Activated naive CD8-positive, alpha-beta T cell treated with anti-CD3 and anti-CD28 coated beads, Interleukin-2, amount 50 U/mL, for 24 hours (primary cell): ENCODE results near the gene CLDN17.

Experiments
- ATAC-seq: fragments of 150-1000 bp; cut with Tn5 transposase; one replicate; pipeline ENCODE4 v1.10.0; 2021
- DNase-seq: peaks from one replicate; pipeline ENCODE4 v3.0.0; 2021
- H3K27ac Mint-ChIP-seq: one replicate; pipeline ENCODE4 v1.8.0; 2021; ENCODE audit warnings: mild to moderate bottlenecking, mixed read lengths
- H3K27me3 Mint-ChIP-seq: one replicate; pipeline ENCODE4 v1.8.0; 2021; ENCODE audit warnings: mixed read lengths
- H3K36me3 Mint-ChIP-seq: one replicate; pipeline ENCODE4 v1.8.0; 2021; ENCODE audit warnings: low read depth, mixed read lengths
- H3K4me1 Mint-ChIP-seq: one replicate; pipeline ENCODE4 v1.8.0; 2021; ENCODE audit warnings: mixed read lengths
- H3K4me3 Mint-ChIP-seq: one replicate; pipeline ENCODE4 v1.8.0; 2021; ENCODE audit warnings: mild to moderate bottlenecking, moderate library complexity, mixed read lengths
- H3K9me3 Mint-ChIP-seq: one replicate; pipeline ENCODE4 v1.8.0; 2021; ENCODE audit warnings: mixed read lengths

CLDN17 gene

GRCh38 chr21:30166705-30167104 is at the start of gene CLDN17:
TSS of gene CLDN17 (minus strand) at chr21:30166805. CDS start at chr21:30166617, 188 bp downstream.
- Mint-ChIP-seq H3K27ac (no peak within 1 kb of the TSS), H3K4me1 (no peaks in the 10 kb centered on the region), H3K9me3 (no peaks in the 10 kb centered on the region), H3K4me3 (no peak within 1 kb of the TSS), H3K27me3 (no peaks in the 10 kb centered on the region), H3K36me3 (no peaks in the 10 kb centered on the region)
- ATAC-seq (no peak), DNase-seq (no peak)

DNA sequence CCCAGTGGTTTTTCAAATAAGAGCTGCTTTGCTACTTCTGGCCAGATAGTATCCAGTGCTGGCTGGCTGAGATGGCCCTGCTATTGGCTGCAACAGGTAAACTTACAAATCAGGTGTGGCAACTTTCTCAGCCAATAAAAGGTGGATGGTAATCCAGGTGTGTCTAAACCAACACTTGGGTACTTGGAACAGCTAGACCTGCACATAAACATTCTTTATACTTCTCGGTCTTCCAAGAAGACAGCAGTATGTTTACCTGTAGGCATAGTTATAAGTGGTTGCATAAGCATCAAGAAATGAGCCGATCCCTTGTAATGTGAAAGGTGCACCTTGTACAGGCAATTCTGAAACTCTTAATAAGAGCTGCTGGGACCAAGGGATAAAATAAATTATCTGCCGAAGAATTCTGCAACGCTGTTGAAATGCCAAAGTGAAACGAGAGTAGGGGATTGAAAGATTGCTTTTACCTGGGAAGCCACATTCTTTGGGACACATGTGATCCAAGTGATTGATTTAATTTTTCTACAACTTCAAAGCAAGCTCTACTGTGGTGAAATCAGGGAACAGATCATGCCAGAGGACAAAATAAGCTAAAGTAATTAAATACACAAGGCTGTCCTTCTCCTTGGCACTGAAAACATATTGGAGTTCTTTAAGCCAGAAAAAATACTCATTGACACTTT is 49.6 kb upstream of the CLDN17 start, which contains the start of gene CLDN8:
Gene CLDN8 (minus strand): TSS at position 57 of the 683 bp plus-strand sequence. CDS start 172 bp downstream, outside the sequence.
- no peak for ATAC-seq
- Mint-ChIP-seq H3K36me3 (no peaks in the 10 kb centered on the region), H3K4me3 (no peak within 1 kb of the TSS), H3K4me1 (no peaks in the 10 kb centered on the region), H3K27ac (no peak within 1 kb of the TSS), H3K27me3 (peaks cover 2% of the 10 kb centered on the region), H3K9me3 (no peaks in the 10 kb centered on the region)
- no peak for DNase-seq

DNA sequence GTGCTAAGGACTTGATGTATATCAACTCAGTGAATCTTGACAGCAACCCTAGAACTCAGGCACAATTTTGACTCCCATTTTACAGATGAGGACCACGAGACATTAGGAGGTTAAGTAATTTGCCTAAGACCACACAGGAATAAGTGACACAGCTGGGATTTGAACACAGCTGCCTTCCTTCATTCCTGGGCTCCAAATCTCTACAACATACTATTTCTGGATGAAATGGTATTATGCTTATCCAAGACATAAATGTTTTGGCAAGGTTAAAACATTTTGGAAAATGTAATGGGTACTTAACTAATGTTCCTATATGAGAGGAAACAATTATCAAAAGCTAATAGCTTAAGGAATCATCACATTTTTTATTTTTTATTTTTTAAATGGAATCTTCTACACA is 44.5 kb upstream of the CLDN17 start:
- Mint-ChIP-seq H3K36me3 (no peaks in the 10 kb centered on the region), H3K4me3 (no peak overlapping the region), H3K4me1 (no peaks in the 10 kb centered on the region), H3K9me3 (peaks cover 5% of the 10 kb centered on the region), H3K27ac (no peak overlapping the region), H3K27me3 (no peaks in the 10 kb centered on the region)
- ATAC-seq (no peak), DNase-seq (no peak)

- Mint-ChIP-seq H3K27ac (no peak overlapping the region), H3K4me1 (no peaks in the 10 kb centered on the region), H3K36me3 (no peaks in the 10 kb centered on the region), H3K9me3 (peaks cover 5% of the 10 kb centered on the region), H3K4me3 (no peak overlapping the region), H3K27me3 (no peaks in the 10 kb centered on the region)
- ATAC-seq (no peak), DNase-seq (no peak)
Measured at GRCh38 chr21:30209601-30210000, 43.0 kb upstream of the CLDN17 start.

DNA sequence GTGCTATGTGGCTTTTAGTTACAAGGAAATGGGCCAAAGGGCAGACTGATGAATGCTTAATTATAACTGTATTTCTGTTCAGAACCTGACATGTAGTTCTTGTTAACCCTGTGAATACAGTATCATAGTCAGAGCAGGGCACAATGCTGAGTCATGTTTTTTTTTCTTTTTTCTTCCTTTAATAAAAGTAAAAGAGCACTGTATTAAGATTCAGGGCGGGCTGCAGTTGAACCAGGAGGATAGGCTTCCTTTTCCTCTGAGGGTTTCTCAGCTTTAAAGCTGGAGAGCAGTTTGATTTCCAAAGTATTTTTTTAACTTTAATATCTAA is 40.6 kb upstream of the CLDN17 start:
- H3K4me3 Mint-ChIP-seq = no peak overlapping the region
- no peaks in the 10 kb centered on the region for H3K27me3 Mint-ChIP-seq
- no peak overlapping the region for H3K27ac Mint-ChIP-seq
- no peaks in the 10 kb centered on the region for H3K36me3 Mint-ChIP-seq
- DNase-seq = no peak
- H3K4me1 Mint-ChIP-seq = no peaks in the 10 kb centered on the region
- no peak for ATAC-seq
- H3K9me3 Mint-ChIP-seq = peaks cover 5% of the 10 kb centered on the region

DNA sequence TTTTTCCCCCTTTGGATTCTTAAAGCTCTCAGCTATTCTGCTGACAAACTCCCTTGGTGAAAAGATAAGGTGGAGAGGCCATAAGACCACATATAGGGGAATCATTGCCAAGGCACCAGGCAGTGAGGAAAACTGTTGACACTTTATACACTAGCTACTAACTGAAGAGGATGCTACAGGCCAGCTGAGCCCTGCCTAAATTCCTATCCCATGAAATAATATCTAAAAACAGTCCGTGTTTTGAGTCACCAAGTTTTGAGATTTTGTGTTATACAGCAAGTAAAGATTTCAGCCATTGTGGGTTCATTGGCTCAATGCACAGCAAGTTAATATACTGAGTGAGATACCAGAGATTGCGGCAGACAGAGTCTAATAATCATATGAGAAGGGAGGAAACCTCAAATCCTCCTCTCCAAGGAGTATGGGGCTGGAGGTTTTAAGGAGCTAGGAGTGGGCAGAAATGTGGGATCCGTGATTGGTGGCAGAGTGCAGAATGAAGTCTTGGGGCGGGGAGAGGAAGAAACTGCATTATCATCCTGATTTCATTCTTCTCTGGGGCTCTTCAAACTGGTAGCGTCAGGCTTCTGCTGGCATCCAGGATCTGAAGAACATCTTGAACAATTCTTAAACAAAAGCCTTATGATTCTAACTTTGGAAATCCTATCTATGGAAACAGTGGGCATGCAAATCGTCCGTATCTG is 40.1 kb upstream of the CLDN17 start:
- Mint-ChIP-seq H3K27me3 (no peaks in the 10 kb centered on the region), H3K27ac (no peak overlapping the region), H3K4me3 (no peak overlapping the region), H3K4me1 (no peaks in the 10 kb centered on the region), H3K9me3 (peaks cover 5% of the 10 kb centered on the region), H3K36me3 (no peaks in the 10 kb centered on the region)
- no peak for ATAC-seq
- no peak for DNase-seq

DNA sequence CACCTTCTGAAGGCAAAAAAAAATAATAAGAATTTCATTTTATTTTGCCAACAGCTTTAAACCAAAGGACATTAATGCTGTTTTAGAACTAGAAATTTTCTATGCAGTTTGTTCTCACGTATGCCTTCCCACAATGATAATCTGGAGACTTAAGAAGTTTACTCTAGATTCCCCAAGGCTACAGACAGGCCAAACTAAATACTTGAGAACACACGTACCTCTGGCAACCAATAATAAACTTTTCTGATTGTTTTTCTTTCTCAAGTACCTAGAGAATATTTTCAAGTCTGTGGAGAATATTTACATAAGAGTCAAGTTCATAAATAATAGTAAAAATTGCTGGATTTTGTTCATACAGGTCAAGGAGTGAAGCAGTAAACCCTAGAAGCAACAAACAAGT is 33.4 kb upstream of the CLDN17 start:
- Mint-ChIP-seq H3K4me1 (no peaks in the 10 kb centered on the region), H3K27me3 (no peaks in the 10 kb centered on the region), H3K36me3 (no peaks in the 10 kb centered on the region), H3K4me3 (no peak overlapping the region), H3K27ac (no peak overlapping the region), H3K9me3 (peaks cover 4% of the 10 kb centered on the region)
- DNase-seq (no peak), ATAC-seq (no peak)

DNA sequence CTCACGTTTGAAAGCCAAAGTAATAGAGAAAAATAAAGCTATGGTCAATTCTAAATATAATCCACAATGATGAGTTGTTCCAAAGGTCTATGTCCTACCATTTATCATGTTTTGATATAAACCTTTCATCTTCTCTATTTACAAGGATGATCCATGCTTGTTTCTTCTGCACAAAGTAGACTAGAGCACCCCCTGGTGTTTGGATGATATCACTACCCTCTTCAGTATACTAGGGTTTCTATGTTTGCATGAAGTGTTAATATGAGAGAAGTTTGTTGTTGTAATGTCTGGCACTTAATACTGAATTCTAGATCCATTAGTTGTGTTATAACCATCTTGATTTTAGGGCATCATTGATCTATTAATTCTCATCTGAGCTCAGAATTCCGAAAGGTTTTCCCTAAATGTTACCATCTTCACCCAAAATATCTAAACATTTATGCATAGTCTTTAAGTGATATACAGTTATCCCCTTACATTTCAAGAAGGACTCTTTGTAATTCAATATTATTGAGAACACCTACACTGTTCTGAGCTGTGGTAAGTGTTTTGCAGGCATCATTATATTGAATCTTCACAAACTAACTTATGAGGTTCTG is 28.2 kb upstream of the CLDN17 start:
- H3K4me1 Mint-ChIP-seq = no peaks in the 10 kb centered on the region
- DNase-seq (no peak), ATAC-seq (no peak)
- H3K9me3 Mint-ChIP-seq = no peaks in the 10 kb centered on the region
- H3K27me3 Mint-ChIP-seq = no peaks in the 10 kb centered on the region
- no peak overlapping the region for H3K4me3 Mint-ChIP-seq
- H3K27ac Mint-ChIP-seq = no peak overlapping the region
- no peaks in the 10 kb centered on the region for H3K36me3 Mint-ChIP-seq

- no peak for ATAC-seq
- H3K27me3 Mint-ChIP-seq = no peaks in the 10 kb centered on the region
- no peak overlapping the region for H3K27ac Mint-ChIP-seq
- no peak overlapping the region for H3K4me3 Mint-ChIP-seq
- no peaks in the 10 kb centered on the region for H3K9me3 Mint-ChIP-seq
- DNase-seq = no peak
- H3K4me1 Mint-ChIP-seq = no peaks in the 10 kb centered on the region
- no peaks in the 10 kb centered on the region for H3K36me3 Mint-ChIP-seq
Measured at GRCh38 chr21:30193201-30193600, 26.6 kb upstream of the CLDN17 start.

- H3K27ac Mint-ChIP-seq = no peak overlapping the region
- no peaks in the 10 kb centered on the region for H3K4me1 Mint-ChIP-seq
- DNase-seq (no peak), ATAC-seq (no peak)
- no peak overlapping the region for H3K4me3 Mint-ChIP-seq
- H3K9me3 Mint-ChIP-seq = no peaks in the 10 kb centered on the region
- H3K27me3 Mint-ChIP-seq = no peaks in the 10 kb centered on the region
- no peaks in the 10 kb centered on the region for H3K36me3 Mint-ChIP-seq
Measured at GRCh38 chr21:30190554-30190953, 23.9 kb upstream of the CLDN17 start.

- DNase-seq = no peak
- Mint-ChIP-seq H3K27me3 (no peaks in the 10 kb centered on the region), H3K4me3 (no peak overlapping the region), H3K9me3 (no peaks in the 10 kb centered on the region), H3K4me1 (no peaks in the 10 kb centered on the region), H3K36me3 (no peaks in the 10 kb centered on the region), H3K27ac (no peak overlapping the region)
- ATAC-seq = no peak
Measured at GRCh38 chr21:30189773-30190172, 23.2 kb upstream of the CLDN17 start.

- no peak for ATAC-seq
- Mint-ChIP-seq H3K36me3 (no peaks in the 10 kb centered on the region), H3K4me1 (no peaks in the 10 kb centered on the region), H3K4me3 (no peak overlapping the region), H3K9me3 (no peaks in the 10 kb centered on the region), H3K27ac (no peak overlapping the region), H3K27me3 (no peaks in the 10 kb centered on the region)
- DNase-seq = no peak
Measured at GRCh38 chr21:30186242-30186641, 19.6 kb upstream of the CLDN17 start.

DNA sequence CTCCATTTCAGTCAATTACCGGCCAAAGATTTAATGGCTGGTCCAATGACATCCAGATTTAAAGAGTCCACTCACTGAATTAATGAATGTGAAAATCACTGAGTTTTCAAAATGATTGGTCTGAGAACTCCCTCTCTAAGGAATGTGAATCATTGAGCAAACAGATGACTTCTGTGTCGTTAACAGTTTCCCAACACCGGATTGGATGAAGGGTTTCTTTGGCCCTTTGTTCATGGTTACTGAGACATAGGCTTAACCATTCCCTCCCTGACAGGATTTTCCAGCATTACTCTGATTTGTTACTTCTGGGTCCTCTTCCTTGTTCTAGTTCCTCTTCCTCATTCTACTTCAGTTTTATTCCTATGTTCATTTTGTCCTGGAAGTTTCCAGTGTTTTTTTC is 1.5 kb upstream of the CLDN17 start:
- DNase-seq = no peak
- no peak overlapping the region for H3K4me3 Mint-ChIP-seq
- H3K9me3 Mint-ChIP-seq = peaks cover 3% of the 10 kb centered on the region
- H3K27ac Mint-ChIP-seq = no peak overlapping the region
- no peak for ATAC-seq
- no peaks in the 10 kb centered on the region for H3K27me3 Mint-ChIP-seq
- no peaks in the 10 kb centered on the region for H3K36me3 Mint-ChIP-seq
- H3K4me1 Mint-ChIP-seq = no peaks in the 10 kb centered on the region

- Mint-ChIP-seq H3K36me3 (no peaks in the 10 kb centered on the region), H3K4me1 (no peaks in the 10 kb centered on the region), H3K27ac (no peak overlapping the region), H3K9me3 (no peaks in the 10 kb centered on the region), H3K27me3 (no peaks in the 10 kb centered on the region), H3K4me3 (no peak overlapping the region)
- ATAC-seq (no peak), DNase-seq (no peak)
Measured at GRCh38 chr21:30166171-30166570, 434 bp downstream of the CLDN17 start.

DNA sequence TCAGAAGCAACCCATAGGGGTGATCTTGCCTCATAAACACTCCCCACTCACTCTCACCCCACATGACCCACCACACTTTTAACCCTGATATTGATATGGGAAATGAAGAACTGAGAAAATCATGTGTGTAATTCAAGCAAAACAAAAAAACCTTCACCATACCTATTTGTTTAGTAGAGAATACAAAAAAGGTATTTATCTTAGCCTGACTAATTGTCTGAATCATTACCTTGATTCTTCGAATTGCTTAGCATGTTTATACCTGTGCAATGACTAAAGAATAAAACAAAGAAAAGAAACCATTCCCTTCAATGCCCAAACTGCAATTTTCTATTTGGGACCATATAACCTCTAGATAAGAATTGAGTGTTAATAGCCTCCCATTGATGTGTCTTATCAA is 1.8 kb downstream of the CLDN17 start:
- no peaks in the 10 kb centered on the region for H3K9me3 Mint-ChIP-seq
- no peak overlapping the region for H3K27ac Mint-ChIP-seq
- no peaks in the 10 kb centered on the region for H3K4me1 Mint-ChIP-seq
- ATAC-seq (no peak), DNase-seq (no peak)
- no peaks in the 10 kb centered on the region for H3K36me3 Mint-ChIP-seq
- no peaks in the 10 kb centered on the region for H3K27me3 Mint-ChIP-seq
- no peak overlapping the region for H3K4me3 Mint-ChIP-seq
